Activated B cell treated with CpG ODN at 0.5 μM for 24 hours (primary cell): ENCODE results near the gene COQ4. TPM values are rescaled to one million over a fixed set of nuclear protein-coding genes. Genes with fewer than 3 reads are reported as not detected.

Experiments
- ATAC-seq: fragments of 200-7000 bp; cut with Tn5 transposase; one replicate; pipeline ENCODE4 v1.10.0; 2021; ENCODE audit warnings: low read depth, mild to moderate bottlenecking, moderate library complexity
- CTCF ChIA-PET: fragments of 350-600 bp; sonication (Branson Sonifier 250); formaldehyde crosslinking; loops from one replicate; lab custom pipeline; 2021; ENCODE audit warnings: antibody characterized with exemption; lab: Charles Lee
- POLR2A ChIA-PET: fragments of 350-600 bp; sonication (Branson Sonifier 250); formaldehyde crosslinking; loops from one replicate; lab custom pipeline; 2021; ENCODE audit warnings: antibody characterized with exemption; lab: Charles Lee
- DNase-seq: peaks from one replicate; pipeline ENCODE4 v3.0.0; 2022
- H3K27ac Mint-ChIP-seq: one replicate; pipeline ENCODE4 v1.8.0; 2020; ENCODE audit warnings: mixed read lengths
- H3K27me3 Mint-ChIP-seq: one replicate; pipeline ENCODE4 v1.8.0; 2021; ENCODE audit warnings: mixed read lengths
- H3K36me3 Mint-ChIP-seq: one replicate; pipeline ENCODE4 v1.8.0; 2021; ENCODE audit warnings: low read depth, mixed read lengths
- H3K4me1 Mint-ChIP-seq: one replicate; pipeline ENCODE4 v1.8.0; 2021; ENCODE audit warnings: mixed read lengths
- H3K4me3 Mint-ChIP-seq: one replicate; pipeline ENCODE4 v1.8.0; 2020; ENCODE audit warnings: mild to moderate bottlenecking, mixed read lengths
- H3K9me3 Mint-ChIP-seq: one replicate; pipeline ENCODE4 v1.8.0; 2020; ENCODE audit warnings: mixed read lengths
- CTCF ChIP-seq: fragments of 200-600 bp; IDR thresholded peaks from one replicate; pipeline ENCODE4 v1.8.0; 2022; ENCODE audit warnings: antibody characterized with exemption, mild to moderate bottlenecking
- intact Hi-C: fragments of 100-400 bp; cut with micrococcal nuclease; formaldehyde crosslinking; loops from one replicate; pipeline ENCODE4 v1.15.1; 2024
- total RNA-seq: library from RNA; stranded (reverse); gene quantifications from 2 replicates; pipeline ENCODE4 v1.2.3, GENCODE V29; 2022

COQ4 gene
- total RNA-seq, 1 donor from 2014 or later, result 45.6 TPM

DNA sequence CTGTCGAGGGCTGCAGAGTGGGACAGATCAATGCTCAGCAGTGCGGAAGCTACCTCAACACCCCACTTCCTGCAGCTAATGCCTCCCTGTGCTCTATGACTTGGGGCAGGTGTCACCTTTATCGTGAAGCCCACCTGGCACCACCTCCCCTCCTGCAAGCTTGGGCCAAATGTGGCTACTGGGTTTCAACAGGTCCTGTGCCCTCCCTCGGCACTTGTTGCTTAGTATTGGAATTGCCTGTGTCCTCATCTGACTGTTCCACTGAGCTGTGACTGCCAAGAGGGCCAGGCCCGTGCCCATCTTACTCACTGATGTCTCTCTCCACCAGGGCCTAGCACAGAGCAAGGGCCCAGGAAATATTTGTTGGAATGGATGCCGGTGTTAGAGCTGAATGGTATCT, 27.1 kb downstream of the COQ4 start:
- DNase-seq (no peak), ATAC-seq (no peak)
- Mint-ChIP-seq H3K4me1 (no peaks in the 10 kb centered on the region), H3K4me3 (no peak overlapping the region), H3K9me3 (no peaks in the 10 kb centered on the region), H3K27me3 (no peaks in the 10 kb centered on the region), H3K27ac (no peak overlapping the region), H3K36me3 (peaks cover 52% of the 10 kb centered on the region)
- ChIA-PET CTCF (no interaction called here), POLR2A (no interaction called here)
- TF ChIP-seq CTCF, result no peak
- intact Hi-C loops, result no loop called here

- intact Hi-C loops, result no loop called here
- Mint-ChIP-seq H3K27me3 (no peaks in the 10 kb centered on the region), H3K27ac (no peak overlapping the region), H3K4me1 (no peaks in the 10 kb centered on the region), H3K4me3 (no peak overlapping the region), H3K9me3 (no peaks in the 10 kb centered on the region), H3K36me3 (peaks cover 22% of the 10 kb centered on the region)
- ChIA-PET POLR2A (no interaction called here), CTCF (no interaction called here)
- ATAC-seq (no peak), DNase-seq (no peak)
- no peak for TF ChIP-seq CTCF
Observed at GRCh38 chr9:128355451-128355850, 32.8 kb downstream of the COQ4 start.

- H3K27ac Mint-ChIP-seq, result no peak overlapping the region
- intact Hi-C loops, result no loop called here
- ChIA-PET CTCF (no interaction called here), POLR2A (no interaction called here)
- H3K36me3 Mint-ChIP-seq, result peaks cover 11% of the 10 kb centered on the region
- H3K4me3 Mint-ChIP-seq, result no peak overlapping the region
- DNase-seq (no peak), ATAC-seq (no peak)
- H3K27me3 Mint-ChIP-seq, result no peaks in the 10 kb centered on the region
- H3K4me1 Mint-ChIP-seq, result peaks cover 9% of the 10 kb centered on the region
- H3K9me3 Mint-ChIP-seq, result no peaks in the 10 kb centered on the region
- TF ChIP-seq CTCF, result no peak
Observed at GRCh38 chr9:128358090-128358489, 35.5 kb downstream of the COQ4 start.

DNA sequence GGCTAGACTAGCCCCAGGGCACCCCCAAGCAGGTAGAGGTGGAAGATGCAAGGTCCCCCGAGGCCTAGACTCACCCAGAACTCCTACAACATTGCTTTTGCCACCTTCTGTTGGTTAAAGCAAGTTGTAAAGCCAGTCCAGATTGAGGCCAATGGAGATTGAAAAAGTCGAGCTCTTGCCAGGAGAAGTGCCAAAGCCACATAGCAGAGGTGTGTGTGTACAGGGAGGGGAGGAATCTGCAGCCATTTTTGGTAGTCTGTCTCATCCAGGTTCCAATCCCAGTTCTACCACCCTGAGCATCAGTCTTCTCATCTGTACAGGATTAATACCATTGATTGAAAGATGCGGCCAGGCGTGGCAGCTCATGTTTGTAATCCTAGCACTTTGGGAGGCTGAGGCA, 36.2 kb downstream of the COQ4 start:
- DNase-seq, result no peak
- Mint-ChIP-seq H3K9me3 (no peaks in the 10 kb centered on the region), H3K4me3 (no peak overlapping the region), H3K36me3 (peaks cover 7% of the 10 kb centered on the region), H3K27ac (no peak overlapping the region), H3K4me1 (peaks cover 9% of the 10 kb centered on the region), H3K27me3 (no peaks in the 10 kb centered on the region)
- no peak for ATAC-seq
- intact Hi-C loops, result no loop called here
- POLR2A ChIA-PET, result no interaction called here
- TF ChIP-seq CTCF, result no peak
- CTCF ChIA-PET, result no interaction called here

- ChIA-PET POLR2A (interaction anchor here (0.6 to 0.7 kb wide), 2 partner anchors 8 to 130 kb away, joined by 3 to 6 read pairs; no protein-coding TSS in a partner anchor), CTCF (interaction anchor here (2.0 to 3.3 kb wide), 3 partner anchors 11 to 143 kb away, joined by 5 to 27 read pairs (median 20); partner anchors contain the start of genes CERCAM and URM1)
- Mint-ChIP-seq H3K27me3 (no peaks in the 10 kb centered on the region), H3K9me3 (no peaks in the 10 kb centered on the region), H3K36me3 (peaks cover 4% of the 10 kb centered on the region), H3K4me3 (no peak overlapping the region), H3K4me1 (peaks cover 13% of the 10 kb centered on the region), H3K27ac (no peak overlapping the region)
- intact Hi-C loops, result loop anchor here (5.0 kb wide), 1 partner anchor 64 kb away; no protein-coding TSS in a partner anchor
- ATAC-seq, result no peak
- no peak for DNase-seq
- no peak for TF ChIP-seq CTCF
Observed at GRCh38 chr9:128360826-128361225, 38.2 kb downstream of the COQ4 start.
